ENCODE data around the gene AHNAK.
"Not testable (repeated sequence)": the region's sequence is repeated elsewhere in the genome, so short reads cannot be mapped to it uniquely, and the experiment has no call there.

- TF ChIP-seq CTCF (conservative IDR thresholded peaks at IDR 0.05; ENCODE audit: low read length); EZH2phosphoT487 (IDR thresholded peaks at IDR 0.05; ENCODE audit: borderline replicate concordance, low read depth, low read length): not testable (repeated sequence)
These were observed 13.0 kb upstream of the AHNAK start for GRCh38 chr11:62559626-62560025.

All from OCI-LY7 (cell line).